ENCODE results near the gene TBRG4.

- no peak for TF ChIP-seq CTCF (IDR thresholded peaks at IDR 0.05)
- no peak for TF ChIP-seq POLR2AphosphoS5 (IDR thresholded peaks at IDR 0.05)
- TF ChIP-seq POLR2A (IDR thresholded peaks at IDR 0.05), result no peak
Observed at GRCh38 chr7:45102785-45103712, 8.4 kb downstream of the TBRG4 start.
